Measurements from ENCODE around the gene FAM107A.

The FAM107A gene

GRCh38 chr3:58581328-58582091 lies 4.3 kb upstream of the FAM107A start:
- no peaks in the 10 kb centered on the region for H3K27me3 ChIP-seq
- H3K4me1 ChIP-seq = peaks cover 53% of the 10 kb centered on the region
- H3K4me3 ChIP-seq = peak overlapping the region; percentile 27; the same call in 1 of the 2 replicates
- peak overlapping the region; percentile 81 for H3K4me2 ChIP-seq
- H4K20me1 ChIP-seq = no peaks in the 10 kb centered on the region
- no peaks in the 10 kb centered on the region for H3K9me3 ChIP-seq
- no peaks in the 10 kb centered on the region for H3K36me3 ChIP-seq
- no peak overlapping the region for H3K27ac ChIP-seq
- no peak overlapping the region for H3K9ac ChIP-seq
- TF ChIP-seq Cebpa-rat (IDR thresholded peaks at IDR 0.05) = no peak

- TF ChIP-seq Cebpa-rat (IDR thresholded peaks at IDR 0.05) = no peak
- Histone ChIP-seq H3K27me3 (no peaks in the 10 kb centered on the region), H3K4me2 (peak overlapping the region; percentile 81), H3K9ac (no peak overlapping the region), H3K27ac (no peak overlapping the region), H3K9me3 (no peaks in the 10 kb centered on the region), H3K4me3 (0 out of 2 replicates have a peak overlapping the region, but pooled peaks have one; percentile 27), H3K4me1 (peaks cover 46% of the 10 kb centered on the region), H3K36me3 (no peaks in the 10 kb centered on the region), H4K20me1 (no peaks in the 10 kb centered on the region)
These were observed 3.7 kb upstream of the FAM107A start for GRCh38 chr3:58580826-58581327.

- Histone ChIP-seq H3K36me3 (no peaks in the 10 kb centered on the region), H3K27me3 (no peaks in the 10 kb centered on the region), H3K4me3 (no peak overlapping the region), H3K9ac (no peak overlapping the region), H3K4me2 (no peak overlapping the region), H3K27ac (no peak overlapping the region), H4K20me1 (no peaks in the 10 kb centered on the region), H3K4me1 (peaks cover 30% of the 10 kb centered on the region), H3K9me3 (no peaks in the 10 kb centered on the region)
- no peak for TF ChIP-seq Cebpa-rat (IDR thresholded peaks at IDR 0.05)
These were observed 1.7 kb upstream of the FAM107A start for GRCh38 chr3:58578873-58579272.

- H3K9me3 ChIP-seq = no peaks in the 10 kb centered on the region
- no peaks in the 10 kb centered on the region for H3K27me3 ChIP-seq
- no peak overlapping the region for H3K27ac ChIP-seq
- no peak overlapping the region for H3K4me2 ChIP-seq
- no peak overlapping the region for H3K9ac ChIP-seq
- no peaks in the 10 kb centered on the region for H4K20me1 ChIP-seq
- no peak for TF ChIP-seq Cebpa-rat (IDR thresholded peaks at IDR 0.05)
- H3K36me3 ChIP-seq = no peaks in the 10 kb centered on the region
- no peak overlapping the region for H3K4me3 ChIP-seq
- peaks cover 13% of the 10 kb centered on the region for H3K4me1 ChIP-seq
These were observed 475 bp downstream of the FAM107A start for GRCh38 chr3:58576716-58577115.

GRCh38 chr3:58575971-58576652 lies 1.1 kb downstream of the FAM107A start:
- no peak for TF ChIP-seq Cebpa-rat (IDR thresholded peaks at IDR 0.05)
- H3K4me3 ChIP-seq = no peak overlapping the region
- H3K27ac ChIP-seq = no peak overlapping the region
- H4K20me1 ChIP-seq = no peaks in the 10 kb centered on the region
- no peaks in the 10 kb centered on the region for H3K36me3 ChIP-seq
- no peaks in the 10 kb centered on the region for H3K27me3 ChIP-seq
- H3K4me1 ChIP-seq = peaks cover 7% of the 10 kb centered on the region
- no peak overlapping the region for H3K9ac ChIP-seq
- no peak overlapping the region for H3K4me2 ChIP-seq
- H3K9me3 ChIP-seq = no peaks in the 10 kb centered on the region

GRCh38 chr3:58574682-58575081 lies 2.5 kb downstream of the FAM107A start:
- Histone ChIP-seq H4K20me1 (no peaks in the 10 kb centered on the region), H3K9me3 (no peaks in the 10 kb centered on the region), H3K27me3 (no peaks in the 10 kb centered on the region), H3K9ac (no peak overlapping the region), H3K4me3 (no peak overlapping the region), H3K4me1 (no peaks in the 10 kb centered on the region), H3K4me2 (no peak overlapping the region), H3K27ac (no peak overlapping the region), H3K36me3 (no peaks in the 10 kb centered on the region)
- TF ChIP-seq Cebpa-rat (IDR thresholded peaks at IDR 0.05) = no peak

GRCh38 chr3:58574106-58574505 lies 3.1 kb downstream of the FAM107A start:
- Histone ChIP-seq H3K27ac (no peak overlapping the region), H3K27me3 (no peaks in the 10 kb centered on the region), H3K9me3 (no peaks in the 10 kb centered on the region), H3K9ac (no peak overlapping the region), H3K36me3 (no peaks in the 10 kb centered on the region), H4K20me1 (no peaks in the 10 kb centered on the region), H3K4me2 (no peak overlapping the region), H3K4me3 (no peak overlapping the region), H3K4me1 (peaks cover 1% of the 10 kb centered on the region)
- TF ChIP-seq Cebpa-rat (IDR thresholded peaks at IDR 0.05) = no peak

GRCh38 chr3:58573640-58574039 lies 3.6 kb downstream of the FAM107A start:
- no peaks in the 10 kb centered on the region for H4K20me1 ChIP-seq
- H3K27me3 ChIP-seq = no peaks in the 10 kb centered on the region
- H3K4me3 ChIP-seq = no peak overlapping the region
- no peaks in the 10 kb centered on the region for H3K36me3 ChIP-seq
- no peak for TF ChIP-seq Cebpa-rat (IDR thresholded peaks at IDR 0.05)
- H3K4me2 ChIP-seq = no peak overlapping the region
- no peak overlapping the region for H3K9ac ChIP-seq
- no peaks in the 10 kb centered on the region for H3K9me3 ChIP-seq
- no peak overlapping the region for H3K27ac ChIP-seq
- H3K4me1 ChIP-seq = peaks cover 6% of the 10 kb centered on the region

- Histone ChIP-seq H3K36me3 (no peaks in the 10 kb centered on the region), H3K4me1 (peaks cover 7% of the 10 kb centered on the region), H3K9me3 (no peaks in the 10 kb centered on the region), H3K9ac (no peak overlapping the region), H3K4me3 (no peak overlapping the region), H3K27me3 (no peaks in the 10 kb centered on the region), H3K27ac (no peak overlapping the region), H3K4me2 (no peak overlapping the region), H4K20me1 (no peaks in the 10 kb centered on the region)
- no peak for TF ChIP-seq Cebpa-rat (IDR thresholded peaks at IDR 0.05)
These were observed 4.5 kb downstream of the FAM107A start for GRCh38 chr3:58572634-58573230.
